NCI-H1694 (cell line): ENCODE measurements around the gene CPS1.

Experiments
- DNase-seq: peaks from one replicate; lab custom pipeline; 2025; lab: John Stamatoyannopoulos, UW

The CPS1 gene

DNA sequence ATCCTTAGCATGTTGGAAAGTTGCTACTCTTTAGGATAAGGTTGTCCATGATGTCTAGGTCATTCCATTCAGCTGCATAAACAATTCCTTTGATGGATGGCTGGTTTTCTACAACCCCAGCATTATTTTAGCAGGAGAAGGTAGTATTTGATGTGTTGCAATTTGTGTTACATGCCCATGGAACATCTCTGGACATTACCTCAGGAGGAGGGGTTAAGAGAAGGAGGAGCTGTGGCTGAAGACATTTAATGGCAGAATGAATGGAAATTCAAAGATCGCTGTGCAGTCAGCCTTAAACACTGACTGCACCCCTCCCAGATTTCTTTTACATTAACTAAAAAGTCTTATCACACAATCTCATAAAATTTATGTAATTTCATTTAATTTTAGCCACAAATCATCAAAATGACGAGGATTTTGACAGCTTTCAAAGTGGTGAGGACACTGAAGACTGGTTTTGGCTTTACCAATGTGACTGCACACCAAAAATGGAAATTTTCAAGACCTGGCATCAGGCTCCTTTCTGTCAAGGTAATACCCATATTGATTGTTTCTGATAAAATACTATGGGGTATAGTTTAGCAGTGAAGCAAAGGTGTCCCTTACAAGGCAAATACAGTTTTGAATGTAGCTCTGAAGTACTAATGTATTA is at the start of gene CPS1:
Gene CPS1 (plus strand): TSS at position 271 of the 652 bp plus-strand sequence. CDS start 135 bp downstream, at position 406.
- no peak for DNase-seq

DNA sequence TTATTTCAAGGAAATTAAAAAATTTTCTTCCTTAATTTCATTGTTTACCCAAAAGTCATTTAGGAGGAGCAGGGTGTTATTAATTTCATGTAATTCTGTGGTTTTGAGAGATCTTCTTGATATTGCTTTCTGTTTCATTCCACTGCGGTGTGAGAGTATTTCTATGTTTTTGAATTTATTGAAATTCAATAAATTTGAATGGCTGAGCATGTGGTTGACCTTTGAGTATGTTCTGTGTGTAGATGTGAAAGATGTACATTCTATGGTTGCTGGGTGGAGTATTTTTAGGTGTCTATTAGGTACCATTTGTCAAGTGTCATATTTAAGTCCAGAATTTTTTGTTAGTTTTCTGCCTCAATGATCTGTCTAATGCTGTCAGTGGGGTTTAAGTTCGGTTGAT is 40.5 kb upstream of the CPS1 start:
- DNase-seq = no peak

DNA sequence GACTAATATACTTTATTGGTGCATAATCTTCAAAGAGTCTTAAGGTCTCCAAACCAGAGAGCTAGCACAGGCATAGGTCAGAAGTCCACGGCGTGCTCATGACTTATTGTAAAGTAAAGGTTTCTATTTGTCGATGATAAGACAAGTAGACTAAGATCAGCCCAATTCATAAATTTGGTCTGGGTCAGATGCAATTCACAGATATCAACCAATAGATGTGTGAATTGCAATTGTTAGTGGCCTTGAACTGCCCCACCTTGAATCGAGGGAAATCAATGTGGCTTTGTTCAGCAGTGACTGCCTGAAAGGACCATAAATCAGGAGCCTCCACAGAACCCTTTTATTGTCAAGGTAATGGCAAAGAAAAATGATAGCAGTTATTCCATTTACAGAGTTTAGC is 39.1 kb upstream of the CPS1 start:
- DNase-seq = no peak

DNA sequence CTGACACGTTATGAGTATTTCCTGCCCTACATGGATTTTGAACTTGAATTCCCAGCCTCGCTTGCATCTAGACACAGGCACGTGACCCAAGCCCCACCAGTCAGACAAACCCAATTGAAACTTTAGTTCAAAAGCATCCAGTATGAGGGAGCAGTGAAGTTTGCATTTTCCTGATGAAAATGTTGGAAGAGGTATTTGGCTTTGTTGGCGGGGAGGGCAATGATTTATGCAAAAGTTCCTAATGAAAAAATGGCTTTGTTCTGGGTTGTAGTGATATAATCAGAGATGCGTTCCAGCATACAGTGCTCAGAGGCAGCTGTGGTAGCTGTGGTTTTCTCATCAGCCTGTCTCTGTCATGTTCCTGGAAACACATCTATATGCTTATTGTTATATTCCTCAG is 36.8 kb upstream of the CPS1 start:
- DNase-seq = no peak

DNA sequence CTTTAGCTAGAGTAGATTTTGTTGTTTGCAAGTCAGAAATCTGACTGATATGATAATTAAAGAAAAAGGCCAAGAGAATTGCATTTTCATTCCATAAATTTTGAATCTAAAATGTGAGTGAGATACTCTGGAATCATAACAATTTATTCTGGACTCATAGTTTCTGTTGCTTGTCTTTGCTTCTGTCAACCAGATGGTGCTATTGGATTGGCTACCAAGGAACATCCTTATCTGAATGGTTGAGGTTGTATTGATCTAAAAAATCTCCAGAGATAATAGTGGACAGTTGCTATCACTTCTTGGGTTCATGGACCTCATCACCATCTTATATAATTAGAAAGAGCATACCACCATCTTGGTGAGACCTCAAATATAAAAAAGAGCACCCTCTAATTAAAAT is 34.0 kb upstream of the CPS1 start:
- no peak for DNase-seq

DNA sequence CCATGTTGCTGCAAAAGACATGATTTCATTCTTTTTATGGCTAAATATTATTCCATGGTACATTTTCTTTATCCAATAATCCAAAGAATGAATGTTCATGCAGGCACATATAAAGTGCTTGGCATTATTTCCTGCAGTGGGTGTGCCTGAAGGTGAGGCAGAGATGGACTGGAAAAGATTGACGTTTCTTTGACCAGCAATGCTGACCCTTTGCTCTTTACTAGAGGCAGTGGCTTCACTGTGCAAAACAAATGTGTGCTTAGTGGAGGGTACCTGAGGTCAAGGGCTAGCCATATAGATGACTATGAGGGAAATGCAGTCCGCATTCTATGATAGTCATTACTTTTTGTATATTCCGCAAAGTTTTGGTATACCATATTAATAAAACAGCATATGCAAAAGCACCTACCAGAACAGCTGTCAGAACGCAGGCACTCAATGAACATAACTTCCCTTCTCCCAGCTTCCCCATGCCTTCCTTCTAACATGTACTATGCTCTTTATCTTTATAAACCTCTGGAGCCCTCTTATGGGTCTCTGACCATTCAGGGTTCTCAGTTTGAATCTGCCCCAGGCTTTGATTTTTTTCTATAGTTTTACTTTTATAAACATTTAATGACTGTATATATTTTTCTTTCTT is 32.6 kb upstream of the CPS1 start:
- no peak for DNase-seq

DNA sequence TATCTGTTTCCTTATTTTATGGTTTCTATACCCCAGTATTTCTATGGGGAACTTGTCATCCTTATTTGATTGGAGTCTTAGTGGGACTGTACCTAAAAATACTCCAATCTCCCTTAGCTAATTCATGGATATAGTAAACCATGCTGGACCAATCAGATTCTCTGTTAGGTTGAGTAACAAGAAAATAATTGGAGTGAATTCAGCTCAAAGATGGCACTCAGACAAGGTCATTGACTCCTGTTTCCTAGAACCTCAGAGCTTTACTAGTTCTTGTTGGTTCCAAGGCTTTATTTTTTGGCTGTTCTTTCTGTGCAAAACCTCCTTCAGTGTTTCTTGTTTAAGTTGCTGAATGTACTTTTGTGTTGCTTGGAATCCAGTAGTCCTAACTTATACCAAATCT is 31.9 kb upstream of the CPS1 start:
- no peak for DNase-seq

DNA sequence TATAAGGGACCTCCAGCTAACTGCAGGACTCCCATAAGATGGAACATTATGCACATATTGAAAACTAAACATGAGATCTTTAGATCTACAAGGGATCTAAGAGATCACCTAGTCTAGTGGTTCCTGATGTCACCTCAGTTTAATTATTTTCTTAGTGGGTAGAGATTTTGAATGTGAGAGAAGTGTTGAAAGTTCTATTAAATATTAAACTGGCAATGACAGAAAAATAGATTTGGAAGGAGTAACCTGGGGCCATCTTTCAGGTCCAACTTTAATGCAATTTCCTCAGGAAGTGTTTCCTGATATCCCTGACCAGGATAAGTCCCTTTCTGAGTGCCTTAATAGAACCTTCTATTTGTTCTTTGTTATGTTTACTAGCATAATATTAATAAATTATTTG is 29.1 kb upstream of the CPS1 start:
- DNase-seq = no peak

DNA sequence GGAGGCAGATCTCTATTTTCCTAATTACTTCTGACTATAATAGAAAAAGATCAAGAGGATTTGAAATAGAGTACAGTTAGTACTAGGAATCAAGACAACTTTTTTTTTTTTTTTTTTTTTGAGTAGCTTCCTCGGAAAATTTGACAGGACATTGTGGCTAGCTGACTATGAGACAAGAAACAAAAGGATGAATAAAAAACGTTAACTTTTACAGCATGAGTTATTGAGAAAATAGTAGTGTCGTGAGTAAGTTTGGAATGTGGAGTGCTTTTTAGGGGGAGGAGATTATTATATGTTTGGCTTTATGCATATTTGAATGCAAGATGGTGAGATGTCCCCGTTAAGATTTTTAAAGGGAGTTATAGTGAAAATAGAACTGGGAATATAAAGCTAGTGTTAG is 27.7 kb upstream of the CPS1 start:
- DNase-seq = no peak

DNA sequence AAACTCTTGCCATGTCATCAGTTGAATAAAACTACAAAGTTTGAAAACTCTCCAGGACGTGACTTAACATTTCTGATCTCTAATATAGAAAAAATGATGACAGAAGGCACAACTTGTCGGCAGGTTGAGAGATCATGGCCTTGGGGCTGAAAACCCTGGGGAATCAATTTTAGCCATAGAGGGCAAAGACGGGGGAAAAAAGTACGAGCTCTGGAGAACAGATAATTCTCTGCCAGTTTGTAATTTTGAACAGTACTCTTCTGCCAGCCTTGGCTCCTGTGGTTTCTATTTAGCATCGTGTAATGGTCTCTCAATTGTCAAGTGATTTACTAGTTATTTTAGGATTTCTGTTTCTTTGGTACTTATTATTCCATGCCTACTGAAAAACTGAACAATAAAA is 25.3 kb upstream of the CPS1 start:
- no peak for DNase-seq

DNA sequence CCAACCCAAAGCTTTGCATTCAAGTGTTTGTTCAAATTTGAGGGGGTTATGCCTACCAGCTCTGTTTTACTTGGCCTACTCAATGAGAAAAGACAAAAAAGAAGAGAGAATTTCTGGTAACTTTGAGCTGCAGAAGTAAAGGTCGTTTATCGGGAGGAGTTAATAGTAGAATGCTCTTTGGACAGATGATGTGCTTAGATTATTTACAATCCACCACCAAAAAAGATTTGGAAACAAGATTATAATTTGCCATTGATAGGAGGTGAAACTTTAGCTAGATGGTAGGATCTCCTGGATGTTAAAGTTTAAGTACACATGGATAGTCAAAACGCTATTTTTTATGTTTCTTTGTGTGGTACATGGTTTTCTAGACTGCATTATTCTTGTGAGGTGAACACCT is 24.9 kb upstream of the CPS1 start:
- DNase-seq = no peak

DNA sequence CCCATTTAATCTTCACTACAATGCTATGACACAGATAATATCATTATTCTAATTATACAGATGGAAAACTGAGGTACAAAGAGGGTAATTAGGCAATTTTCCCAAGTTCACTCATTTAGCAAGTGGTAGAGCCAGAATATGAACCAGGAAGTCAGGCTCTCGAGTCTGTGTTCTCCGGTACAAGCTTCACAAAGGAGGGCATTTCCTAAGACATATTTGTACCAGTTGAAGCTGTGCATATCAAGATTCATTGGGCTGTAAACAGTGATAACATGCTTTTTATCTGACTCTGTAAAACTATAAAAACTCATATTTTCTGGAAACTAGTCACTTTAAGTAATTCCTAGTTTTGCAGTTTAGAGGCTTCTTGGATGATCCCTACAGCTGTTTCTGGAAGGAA is 23.0 kb upstream of the CPS1 start:
- DNase-seq = no peak

DNA sequence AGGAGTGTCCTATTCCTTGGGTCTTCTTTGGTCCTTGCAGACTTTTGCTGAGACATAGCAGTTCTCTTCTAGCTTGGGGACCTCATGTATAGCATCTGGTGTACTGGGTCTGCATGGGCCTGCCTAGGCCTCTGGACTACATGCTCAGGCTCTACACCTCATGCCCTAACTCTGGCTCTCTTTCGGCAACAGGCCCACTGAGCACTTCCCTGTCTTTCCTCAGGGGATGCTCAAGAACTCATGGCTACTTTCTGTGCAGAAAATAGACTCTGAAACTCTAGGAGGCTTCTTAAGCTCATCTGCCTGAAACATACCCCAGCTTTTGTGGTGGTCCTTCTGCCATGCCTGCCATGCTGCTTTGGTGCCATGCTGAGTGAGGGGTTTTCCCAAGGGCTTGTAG is 21.5 kb upstream of the CPS1 start:
- DNase-seq = no peak

DNA sequence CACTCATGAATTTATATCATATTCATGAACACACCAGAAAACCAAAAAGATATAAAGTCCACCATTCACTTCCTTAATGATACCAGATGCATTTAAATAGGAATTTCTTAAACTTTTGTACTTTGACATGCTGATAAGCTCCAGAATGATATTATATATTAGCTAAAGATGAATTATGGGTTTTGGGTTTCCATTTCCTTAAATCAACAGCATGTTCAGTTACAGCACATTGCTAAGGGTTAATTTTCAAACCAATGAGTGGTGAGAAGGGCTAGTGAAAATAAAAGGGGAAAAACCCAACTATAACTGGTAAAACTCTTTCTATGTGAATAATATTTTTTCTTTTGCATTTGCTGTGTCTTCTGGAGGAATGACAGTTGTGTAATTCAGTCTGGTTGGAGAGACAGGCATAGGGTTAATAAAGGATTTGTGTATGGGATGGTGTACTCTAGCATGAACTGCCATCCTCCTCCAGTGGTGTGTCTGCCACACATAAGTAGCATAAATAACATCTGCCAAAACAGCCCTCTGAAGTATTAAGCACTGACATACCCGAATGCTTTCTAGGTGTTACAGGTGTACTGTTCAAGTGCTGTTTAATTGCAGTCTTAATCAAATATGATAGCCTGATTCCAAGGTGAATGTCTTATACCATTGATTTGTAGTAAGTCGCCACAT is 19.3 kb upstream of the CPS1 start:
- DNase-seq = no peak

DNA sequence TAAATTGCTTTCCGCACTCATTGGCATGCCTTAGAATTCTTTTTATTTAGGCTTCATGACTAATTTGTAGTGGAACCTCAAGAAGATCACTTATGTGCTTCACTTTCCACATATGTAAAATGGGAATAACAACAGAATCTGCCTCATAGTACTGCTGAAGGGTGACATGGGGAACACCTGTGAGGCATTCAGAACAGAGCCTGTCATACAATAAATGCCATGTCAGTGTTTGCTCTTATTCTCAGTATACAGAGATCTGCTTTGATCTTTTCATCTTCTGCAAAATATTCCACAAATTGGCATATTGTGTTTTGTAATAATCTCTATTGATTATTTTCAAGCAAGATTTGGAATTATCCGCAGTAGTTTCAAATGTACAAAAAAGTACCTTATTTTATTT is 17.4 kb upstream of the CPS1 start:
- no peak for DNase-seq

DNA sequence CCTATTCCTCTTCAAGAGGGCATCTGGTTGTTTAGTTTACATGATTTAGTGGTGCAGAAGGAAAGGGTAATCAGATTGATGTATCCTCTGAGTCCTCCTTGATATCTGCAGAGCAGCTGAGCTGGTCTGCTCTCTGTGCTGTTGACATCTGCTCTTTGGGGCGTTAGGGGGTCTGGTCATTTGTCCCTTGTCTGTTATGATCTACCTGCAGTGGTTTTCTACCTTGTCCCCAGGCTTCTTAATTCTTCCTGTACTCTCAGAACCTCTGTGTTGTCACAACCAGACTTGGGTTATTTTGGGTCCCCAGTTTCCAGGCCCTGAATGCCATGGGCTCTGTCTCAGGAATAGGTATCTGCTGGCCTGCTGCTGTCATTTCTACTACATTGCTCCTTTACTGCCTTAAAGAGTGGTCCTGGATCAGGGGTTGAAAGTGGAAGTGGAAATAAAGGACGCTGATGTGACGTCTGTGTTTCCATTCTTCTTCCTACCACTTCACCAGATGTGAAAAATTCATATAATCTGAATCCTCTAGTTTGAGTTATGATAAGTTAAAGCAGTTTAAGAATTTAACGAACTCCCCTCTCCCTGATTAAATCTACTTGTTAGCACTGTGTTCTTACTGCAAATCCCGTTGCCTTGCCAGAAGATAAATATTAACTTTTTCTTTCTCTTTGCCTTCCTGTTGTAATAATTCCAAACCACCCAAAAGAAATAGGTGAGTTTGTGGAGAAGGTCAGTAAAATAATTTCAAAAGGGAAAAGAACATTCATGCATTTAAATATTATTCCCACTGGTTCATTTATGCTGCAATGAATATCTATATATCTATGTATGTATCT is 16.6 kb upstream of the CPS1 start:
- no peak for DNase-seq

DNA sequence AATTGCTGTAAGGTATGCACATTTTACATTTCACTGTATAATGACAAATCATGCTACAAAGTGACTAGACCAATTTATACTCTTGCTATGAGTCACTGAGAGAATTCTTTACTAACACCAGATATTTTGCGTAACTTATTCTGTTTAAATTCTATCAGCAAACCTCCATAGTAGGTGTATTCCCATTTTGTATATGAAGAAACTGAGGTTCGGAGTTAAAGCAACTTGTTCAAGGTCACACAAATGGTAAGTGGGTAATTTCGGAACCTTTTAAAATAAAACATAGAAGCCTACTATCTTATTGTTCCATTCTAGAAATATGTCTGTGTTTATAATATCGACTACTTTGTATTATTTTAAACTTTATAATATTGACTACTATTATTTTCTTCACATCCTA is 15.9 kb upstream of the CPS1 start:
- DNase-seq = no peak

DNA sequence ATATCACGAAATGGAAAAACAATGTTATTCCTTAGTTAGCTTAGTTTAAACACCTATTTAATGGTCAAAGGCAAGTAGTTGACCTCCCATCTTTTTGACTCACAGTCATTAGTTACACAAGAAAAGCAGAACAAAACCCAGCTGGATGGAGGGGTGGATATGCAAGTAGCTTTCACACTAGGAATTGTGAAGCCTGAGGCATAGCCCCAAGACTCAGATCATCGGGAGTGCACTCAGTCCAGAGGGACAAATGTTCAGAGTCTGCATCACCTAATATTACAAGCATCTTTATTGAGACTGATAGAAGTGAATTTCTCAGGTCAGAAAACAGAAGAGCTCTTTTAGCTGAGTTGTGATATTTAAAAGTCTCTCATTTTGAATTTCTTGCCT is 15.5 kb upstream of the CPS1 start:
- DNase-seq = no peak

DNA sequence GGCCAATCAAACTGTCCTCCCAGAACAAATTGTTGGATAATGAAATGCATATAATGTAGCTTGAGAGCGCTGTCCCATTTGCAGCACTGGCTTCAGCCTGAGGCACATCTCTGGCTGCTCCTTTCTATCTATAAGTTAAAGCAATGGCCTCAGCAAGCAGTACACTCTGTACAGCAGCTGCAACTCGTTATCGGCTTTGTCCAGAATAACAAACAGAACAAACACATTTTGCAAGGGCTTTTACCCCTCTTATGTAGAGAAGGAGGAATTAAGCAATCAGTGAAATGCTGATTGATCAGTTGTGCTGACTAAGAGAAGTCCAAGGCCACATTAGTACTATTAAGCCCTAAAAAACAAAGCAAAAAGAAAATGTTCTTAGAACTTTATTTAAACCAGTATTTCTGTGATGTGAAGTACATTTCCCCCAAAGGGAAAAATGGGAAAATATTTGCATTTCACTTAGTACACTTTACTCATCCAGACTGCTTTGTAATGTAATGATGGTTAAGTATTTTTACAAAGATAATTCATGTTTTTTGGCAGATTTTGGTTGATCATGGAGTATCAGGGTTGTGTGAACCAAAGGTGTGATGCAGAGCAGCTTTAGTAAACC is 15.0 kb upstream of the CPS1 start:
- no peak for DNase-seq

DNA sequence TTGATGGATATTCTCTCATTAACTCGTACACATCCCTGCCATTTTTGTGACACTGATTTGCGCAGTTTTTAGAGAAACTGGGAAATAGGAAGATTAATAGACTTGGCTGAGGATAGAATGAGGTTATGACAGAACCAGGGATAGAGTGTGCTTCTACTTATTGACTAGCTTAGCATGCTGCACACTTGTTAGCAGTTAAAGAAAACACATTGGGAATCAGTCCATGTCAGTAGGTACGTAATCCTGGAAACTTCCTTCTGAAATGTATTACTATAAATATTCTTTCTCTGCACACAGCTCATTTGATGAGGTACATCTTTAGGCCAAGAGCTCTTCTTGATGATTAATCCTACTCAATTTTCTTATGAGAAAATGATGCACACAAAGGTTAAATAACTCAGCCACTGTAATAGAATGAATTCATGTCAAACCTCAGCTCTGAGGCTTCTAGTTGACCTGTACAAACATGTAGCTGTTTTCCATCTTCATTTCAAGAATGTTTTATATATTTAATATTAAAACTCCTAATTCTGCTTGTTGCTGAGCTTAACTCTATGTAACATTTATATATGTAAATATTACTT is 12.3 kb upstream of the CPS1 start:
- no peak for DNase-seq

DNA sequence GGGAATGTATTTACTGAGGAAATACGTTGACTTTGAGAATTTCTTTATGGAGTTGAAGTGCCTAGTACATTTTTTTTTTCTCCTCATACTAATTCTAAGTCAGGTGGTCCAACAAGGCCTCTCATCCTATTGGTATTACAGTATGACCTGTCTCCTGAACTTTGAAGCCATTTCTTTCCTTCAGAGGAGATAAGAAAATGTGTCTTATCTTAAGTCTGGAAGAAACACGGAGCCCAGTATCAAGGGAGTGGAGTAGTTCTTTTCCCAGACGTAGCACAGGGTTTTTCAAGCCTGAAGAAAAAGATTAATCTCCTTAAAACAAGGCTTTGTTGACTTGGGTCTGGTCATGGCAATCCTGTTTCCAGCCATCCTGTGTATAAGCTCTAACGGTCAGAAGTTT is 11.6 kb upstream of the CPS1 start:
- DNase-seq = no peak
